Activated naive CD4-positive, alpha-beta T cell treated with anti-CD3 and anti-CD28 coated beads, Interleukin-2, amount 50 U/mL, for 72 hours (primary cell): Measurements from ENCODE around the gene CSTPP1. TPM values are rescaled to one million over a fixed set of nuclear protein-coding genes. Genes with fewer than 3 reads are reported as not detected.

Experiments used
- ATAC-seq, 2 donors: fragments of 150-1000 bp; cut with Tn5 transposase; 2 replicates each; pipeline ENCODE4 v1.10.0; 2021; ENCODE audit warnings: mild to moderate bottlenecking in 2 of 2, moderate library complexity in 2 of 2
- DNase-seq, 2 donors: peaks; one replicate each; pipeline ENCODE4 v3.0.0; 2021 to 2022; ENCODE audit warnings: low spot score in 2 of 2
- H3K27ac Mint-ChIP-seq, 2 donors: one replicate each; pipeline ENCODE4 v1.8.0; 2022; ENCODE audit warnings: mild to moderate bottlenecking in 2 of 2, mixed read lengths in 2 of 2
- H3K36me3 Mint-ChIP-seq, 2 donors: one replicate each; pipeline ENCODE4 v1.8.0; 2022; ENCODE audit warnings: mixed read lengths in 2 of 2
- H3K9me3 Mint-ChIP-seq, 2 donors: one replicate each; pipeline ENCODE4 v1.8.0; 2022; ENCODE audit warnings: mixed read lengths in 2 of 2
- total RNA-seq, 2 donors: library from RNA; stranded (reverse); gene quantifications; one replicate each; pipeline ENCODE4 v1.2.3, GENCODE V29; 2022

The CSTPP1 gene
- total RNA-seq, 2 donors from 2014 or later: 12.5 to 29.2 TPM

GRCh38 chr11:47160753-47161133 lies 224.2 kb downstream of the CSTPP1 start:
- ATAC-seq: peak; percentile 10 to 11
- no peaks in the 10 kb centered on the region for H3K9me3 Mint-ChIP-seq
- no peaks in the 10 kb centered on the region for H3K36me3 Mint-ChIP-seq

GRCh38 chr11:47161134-47161854 lies 224.7 kb downstream of the CSTPP1 start:
- no peaks in the 10 kb centered on the region for H3K36me3 Mint-ChIP-seq
- ATAC-seq (peak; percentile 71 to 78), DNase-seq (peak in 1 of 2 donors; percentile 69)
- H3K27ac Mint-ChIP-seq: peak overlapping the region in 1 of 2 donors; percentile 9
- H3K9me3 Mint-ChIP-seq: no peaks in the 10 kb centered on the region

More at GRCh38 chr11:47160753-47161133, 224.2 kb downstream of the CSTPP1 start:
- no peak for DNase-seq
- H3K27ac Mint-ChIP-seq: no peak overlapping the region

DNA sequence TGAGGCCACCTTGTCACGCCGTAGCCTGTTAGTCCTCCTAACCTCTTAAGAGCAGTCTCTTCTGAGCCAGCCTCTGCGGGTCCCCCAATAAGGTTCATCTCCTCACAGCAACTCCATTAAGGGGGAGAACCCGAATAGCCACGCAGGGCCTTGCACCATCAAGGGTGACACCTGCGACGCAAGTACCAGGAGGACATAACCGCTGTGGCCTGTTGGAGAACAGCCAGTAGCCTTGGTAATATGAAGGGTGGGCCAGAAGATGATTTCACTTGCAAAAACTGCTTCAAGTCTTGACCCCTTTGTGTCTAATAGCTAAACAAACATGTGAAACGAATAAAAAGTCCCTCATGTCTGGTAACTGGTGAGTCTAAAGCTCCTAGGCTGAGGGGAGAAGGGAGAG lies 225.3 kb downstream of the CSTPP1 start:
- Mint-ChIP-seq H3K9me3 (no peaks in the 10 kb centered on the region), H3K36me3 (no peaks in the 10 kb centered on the region), H3K27ac (peak overlapping the region in 1 of 2 donors; percentile 75)
- ATAC-seq (no peak), DNase-seq (no peak)

DNA sequence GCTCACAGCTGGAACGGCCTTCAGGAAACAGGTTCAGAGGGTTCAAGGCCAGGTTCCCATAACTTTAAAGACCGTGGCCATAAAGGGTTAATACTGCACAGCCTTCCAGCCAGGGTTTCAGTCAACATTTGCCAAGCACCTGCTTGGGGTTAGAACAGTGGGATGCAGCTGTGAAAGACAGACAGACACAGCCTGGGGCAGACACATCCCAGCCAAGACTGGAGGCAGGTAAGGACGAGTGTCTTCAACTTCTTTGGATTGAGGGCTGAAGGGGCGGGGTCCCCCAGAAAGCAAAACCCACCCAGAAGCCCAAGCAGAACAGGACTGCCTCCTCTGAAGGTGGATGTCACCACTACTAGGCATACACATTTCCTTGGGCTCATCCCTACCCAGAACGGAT lies 225.9 kb downstream of the CSTPP1 start:
- Mint-ChIP-seq H3K9me3 (no peaks in the 10 kb centered on the region), H3K36me3 (no peaks in the 10 kb centered on the region), H3K27ac (no peak overlapping the region)
- ATAC-seq (no peak), DNase-seq (no peak)

GRCh38 chr11:47163193-47163592 lies 226.6 kb downstream of the CSTPP1 start:
- Mint-ChIP-seq H3K27ac (no peak overlapping the region), H3K36me3 (no peaks in the 10 kb centered on the region), H3K9me3 (no peaks in the 10 kb centered on the region)
- ATAC-seq (no peak), DNase-seq (no peak)

- ATAC-seq: no peak
- no peaks in the 10 kb centered on the region for H3K36me3 Mint-ChIP-seq
- no peak for DNase-seq
- H3K27ac Mint-ChIP-seq: peak overlapping the region in 1 of 2 donors; percentile 91
- H3K9me3 Mint-ChIP-seq: no peaks in the 10 kb centered on the region
Observed at GRCh38 chr11:47163898-47164297, 227.3 kb downstream of the CSTPP1 start.

GRCh38 chr11:47164321-47164720 lies 227.8 kb downstream of the CSTPP1 start:
- no peaks in the 10 kb centered on the region for H3K9me3 Mint-ChIP-seq
- ATAC-seq (no peak), DNase-seq (no peak)
- no peaks in the 10 kb centered on the region for H3K36me3 Mint-ChIP-seq
- H3K27ac Mint-ChIP-seq: peak overlapping the region in 1 of 2 donors; percentile 91

GRCh38 chr11:47165253-47165840 lies 228.8 kb downstream of the CSTPP1 start:
- no peak overlapping the region for H3K27ac Mint-ChIP-seq
- DNase-seq (no peak), ATAC-seq (no peak)
- no peaks in the 10 kb centered on the region for H3K9me3 Mint-ChIP-seq
- no peaks in the 10 kb centered on the region for H3K36me3 Mint-ChIP-seq

GRCh38 chr11:47166368-47166767 lies 229.8 kb downstream of the CSTPP1 start:
- DNase-seq: no peak
- ATAC-seq: no peak
- peaks cover 0 to 1% of the 10 kb centered on the region in 2 donors for H3K36me3 Mint-ChIP-seq
- H3K27ac Mint-ChIP-seq: peak overlapping the region; percentile 7
- no peaks in the 10 kb centered on the region for H3K9me3 Mint-ChIP-seq

- Mint-ChIP-seq H3K9me3 (no peaks in the 10 kb centered on the region), H3K27ac (peak overlapping the region; percentile 60 to 79), H3K36me3 (peaks cover 13 to 16% of the 10 kb centered on the region in 2 donors)
- no peak for ATAC-seq
- DNase-seq: no peak
Observed at GRCh38 chr11:47171061-47171838, 234.7 kb downstream of the CSTPP1 start.

DNA sequence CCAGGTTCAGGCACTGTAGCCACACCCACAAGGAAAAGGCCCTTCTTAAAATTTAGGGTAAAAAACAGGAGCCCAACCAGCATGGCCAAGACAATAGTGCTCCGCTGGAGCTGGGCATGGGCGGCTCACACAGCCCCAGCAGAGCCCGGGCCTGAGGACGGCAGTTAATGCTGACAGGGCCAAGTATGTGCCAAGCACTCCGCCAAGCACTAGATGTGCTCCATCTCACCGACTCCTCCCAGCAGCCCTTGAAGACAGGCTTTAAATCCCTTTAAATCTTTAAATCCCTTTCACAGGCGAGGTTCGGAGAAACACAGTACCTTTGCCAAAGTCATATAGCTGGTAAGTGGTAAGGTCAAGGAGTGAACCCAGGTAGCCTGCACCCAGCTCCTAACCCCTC lies 235.3 kb downstream of the CSTPP1 start:
- DNase-seq: no peak
- peak overlapping the region; percentile 65 to 79 for H3K27ac Mint-ChIP-seq
- H3K36me3 Mint-ChIP-seq: peaks cover 16 to 17% of the 10 kb centered on the region in 2 donors
- no peaks in the 10 kb centered on the region for H3K9me3 Mint-ChIP-seq
- no peak for ATAC-seq

- H3K27ac Mint-ChIP-seq: peak overlapping the region; percentile 44 to 79
- no peaks in the 10 kb centered on the region for H3K9me3 Mint-ChIP-seq
- ATAC-seq (no peak), DNase-seq (no peak)
- peaks cover 16 to 17% of the 10 kb centered on the region in 2 donors for H3K36me3 Mint-ChIP-seq
Observed at GRCh38 chr11:47172740-47173336, 236.3 kb downstream of the CSTPP1 start.

DNA sequence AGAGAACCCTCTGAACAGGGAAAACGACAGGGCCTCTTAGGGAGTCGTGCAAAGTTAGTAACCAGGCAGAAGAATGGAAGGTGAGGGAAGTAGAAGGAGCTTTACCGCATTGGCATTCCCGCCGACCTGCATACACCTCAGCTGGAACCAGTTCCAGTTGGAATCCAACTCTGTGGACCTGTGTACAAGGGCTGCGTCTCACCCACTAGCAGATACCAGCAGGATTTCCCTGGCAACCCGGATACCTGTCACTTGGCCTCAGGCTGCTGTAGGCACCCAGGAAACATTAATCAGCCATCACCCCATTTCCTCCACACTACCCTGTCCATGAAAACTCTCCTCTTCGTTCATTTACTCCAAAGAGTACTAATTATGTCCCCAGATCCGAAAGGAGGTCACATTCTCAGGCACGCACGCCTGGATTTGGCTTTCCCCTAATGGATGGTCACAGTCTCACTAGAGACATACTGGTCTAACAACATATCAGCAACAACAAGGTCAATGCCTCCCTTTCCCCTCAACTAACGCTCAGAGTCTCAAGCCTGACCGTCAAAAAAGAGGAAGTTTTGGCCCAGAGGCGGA lies 239.3 kb downstream of the CSTPP1 start:
- Mint-ChIP-seq H3K9me3 (no peaks in the 10 kb centered on the region), H3K27ac (peak overlapping the region; percentile 97 to 100), H3K36me3 (peaks cover 16 to 17% of the 10 kb centered on the region in 2 donors)
- DNase-seq (no peak), ATAC-seq (no peak)

GRCh38 chr11:47176328-47177228 lies 240.0 kb downstream of the CSTPP1 start, which contains the start of gene ARFGAP2:
ARFGAP2 (minus strand) TSS chr11:47176879; CDS start chr11:47176853, 26 bp downstream.
- H3K27ac Mint-ChIP-seq: peak within 1 kb of the TSS; percentile 97 to 100
- peaks cover 13 to 17% of the 10 kb centered on the region in 2 donors for H3K36me3 Mint-ChIP-seq
- DNase-seq (peak; percentile 97), ATAC-seq (peak; percentile 95 to 97)
- H3K9me3 Mint-ChIP-seq: no peaks in the 10 kb centered on the region

DNA sequence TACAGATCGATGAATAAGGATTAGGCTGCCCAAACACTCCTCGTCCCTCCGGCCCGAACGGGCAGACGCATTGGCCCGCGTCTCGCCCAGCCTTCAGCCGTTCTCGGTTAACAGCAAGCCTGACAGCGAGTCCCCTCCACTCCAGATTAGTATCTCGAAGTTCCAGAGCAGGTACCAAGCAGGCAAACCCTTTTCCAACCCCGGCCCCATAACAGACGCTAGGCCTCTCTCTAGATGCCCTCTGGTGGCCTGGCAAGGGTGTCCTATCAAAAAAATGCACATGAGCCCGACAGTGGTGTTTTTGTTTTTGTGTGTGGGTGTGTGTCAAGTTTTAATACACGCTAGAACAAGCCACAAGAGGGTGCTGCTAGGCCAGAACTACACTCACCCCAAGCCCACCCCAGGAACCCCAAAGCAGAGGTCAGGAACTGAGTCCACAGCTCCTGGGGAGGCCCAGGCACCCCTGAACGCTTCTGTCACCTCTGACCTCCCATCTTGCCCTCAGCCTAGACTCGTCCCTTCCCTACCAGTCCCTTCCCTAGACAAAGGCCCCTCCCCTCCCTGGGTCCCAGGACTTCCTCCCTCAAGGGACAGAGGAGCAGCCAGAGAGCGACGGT lies 240.8 kb downstream of the CSTPP1 start:
- DNase-seq: peak; percentile 65 to 77
- H3K36me3 Mint-ChIP-seq: peaks cover 9 to 17% of the 10 kb centered on the region in 2 donors
- peak; percentile 57 to 68 for ATAC-seq
- H3K9me3 Mint-ChIP-seq: no peaks in the 10 kb centered on the region
- H3K27ac Mint-ChIP-seq: peak overlapping the region; percentile 97 to 99
